ENCODE results near the gene ARMCX4. TPM values are rescaled to one million over a fixed set of nuclear protein-coding genes. Genes with fewer than 3 reads are reported as not detected.

ARMCX4 gene
- total RNA-seq, 1 experiment from 2014 or later, result 14.5 TPM

GRCh38 chrX:101450085-101450484, 35.2 kb upstream of the ARMCX4 start:
- Mint-ChIP-seq H3K4me3 (no peak overlapping the region), H3K9me3 (no peaks in the 10 kb centered on the region), H3K4me1 (no peaks in the 10 kb centered on the region), H3K36me3 (no peaks in the 10 kb centered on the region), H3K27ac (no peak overlapping the region), H3K27me3 (ENCODE audit: low read depth) (no peaks in the 10 kb centered on the region)
- ChIA-PET POLR2A (no interaction called here), CTCF (no interaction called here)
- TF ChIP-seq NR2C2 (CRISPR knock-in tag; IDR thresholded peaks at IDR 0.05), result no peak
- TF ChIP-seq E2F5 (CRISPR knock-in tag; IDR thresholded peaks at IDR 0.05), result no peak
- TF ChIP-seq ZNF416 (CRISPR knock-in tag; IDR thresholded peaks at IDR 0.05), result no peak
- TF ChIP-seq, protein P1, sequence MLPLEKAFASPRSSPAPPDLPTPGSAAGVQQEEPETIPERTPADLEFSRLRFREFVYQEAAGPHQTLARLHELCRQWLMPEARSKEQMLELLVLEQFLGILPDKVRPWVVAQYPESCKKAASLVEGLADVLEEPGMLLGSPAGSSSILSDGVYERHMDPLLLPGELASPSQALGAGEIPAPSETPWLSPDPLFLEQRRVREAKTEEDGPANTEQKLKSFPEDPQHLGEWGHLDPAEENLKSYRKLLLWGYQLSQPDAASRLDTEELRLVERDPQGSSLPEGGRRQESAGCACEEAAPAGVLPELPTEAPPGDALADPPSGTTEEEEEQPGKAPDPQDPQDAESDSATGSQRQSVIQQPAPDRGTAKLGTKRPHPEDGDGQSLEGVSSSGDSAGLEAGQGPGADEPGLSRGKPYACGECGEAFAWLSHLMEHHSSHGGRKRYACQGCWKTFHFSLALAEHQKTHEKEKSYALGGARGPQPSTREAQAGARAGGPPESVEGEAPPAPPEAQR (CRISPR knock-in tag; IDR thresholded peaks at IDR 0.05), result no peak
- no peak for TF ChIP-seq FOXP4 (CRISPR knock-in tag; IDR thresholded peaks at IDR 0.05)
- TF ChIP-seq GRHL2 (CRISPR knock-in tag; IDR thresholded peaks at IDR 0.05; ENCODE audit: insufficient replicate concordance, severe bottlenecking), result no peak
- TF ChIP-seq, protein P2, sequence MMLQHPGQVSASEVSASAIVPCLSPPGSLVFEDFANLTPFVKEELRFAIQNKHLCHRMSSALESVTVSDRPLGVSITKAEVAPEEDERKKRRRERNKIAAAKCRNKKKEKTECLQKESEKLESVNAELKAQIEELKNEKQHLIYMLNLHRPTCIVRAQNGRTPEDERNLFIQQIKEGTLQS (CRISPR knock-in tag; conservative IDR thresholded peaks at IDR 0.05), result no peak
- TF ChIP-seq JUN (CRISPR knock-in tag; IDR thresholded peaks at IDR 0.05), result no peak
- TF ChIP-seq, protein P3, sequence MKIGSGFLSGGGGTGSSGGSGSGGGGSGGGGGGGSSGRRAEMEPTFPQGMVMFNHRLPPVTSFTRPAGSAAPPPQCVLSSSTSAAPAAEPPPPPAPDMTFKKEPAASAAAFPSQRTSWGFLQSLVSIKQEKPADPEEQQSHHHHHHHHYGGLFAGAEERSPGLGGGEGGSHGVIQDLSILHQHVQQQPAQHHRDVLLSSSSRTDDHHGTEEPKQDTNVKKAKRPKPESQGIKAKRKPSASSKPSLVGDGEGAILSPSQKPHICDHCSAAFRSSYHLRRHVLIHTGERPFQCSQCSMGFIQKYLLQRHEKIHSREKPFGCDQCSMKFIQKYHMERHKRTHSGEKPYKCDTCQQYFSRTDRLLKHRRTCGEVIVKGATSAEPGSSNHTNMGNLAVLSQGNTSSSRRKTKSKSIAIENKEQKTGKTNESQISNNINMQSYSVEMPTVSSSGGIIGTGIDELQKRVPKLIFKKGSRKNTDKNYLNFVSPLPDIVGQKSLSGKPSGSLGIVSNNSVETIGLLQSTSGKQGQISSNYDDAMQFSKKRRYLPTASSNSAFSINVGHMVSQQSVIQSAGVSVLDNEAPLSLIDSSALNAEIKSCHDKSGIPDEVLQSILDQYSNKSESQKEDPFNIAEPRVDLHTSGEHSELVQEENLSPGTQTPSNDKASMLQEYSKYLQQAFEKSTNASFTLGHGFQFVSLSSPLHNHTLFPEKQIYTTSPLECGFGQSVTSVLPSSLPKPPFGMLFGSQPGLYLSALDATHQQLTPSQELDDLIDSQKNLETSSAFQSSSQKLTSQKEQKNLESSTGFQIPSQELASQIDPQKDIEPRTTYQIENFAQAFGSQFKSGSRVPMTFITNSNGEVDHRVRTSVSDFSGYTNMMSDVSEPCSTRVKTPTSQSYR (CRISPR knock-in tag; IDR thresholded peaks at IDR 0.05), result no peak
- TF ChIP-seq ERG (CRISPR knock-in tag; IDR thresholded peaks at IDR 0.05), result no peak
- TF ChIP-seq FOXJ3 (CRISPR knock-in tag; IDR thresholded peaks at IDR 0.05; ENCODE audit: borderline replicate concordance), result no peak
- TF ChIP-seq, protein P4, sequence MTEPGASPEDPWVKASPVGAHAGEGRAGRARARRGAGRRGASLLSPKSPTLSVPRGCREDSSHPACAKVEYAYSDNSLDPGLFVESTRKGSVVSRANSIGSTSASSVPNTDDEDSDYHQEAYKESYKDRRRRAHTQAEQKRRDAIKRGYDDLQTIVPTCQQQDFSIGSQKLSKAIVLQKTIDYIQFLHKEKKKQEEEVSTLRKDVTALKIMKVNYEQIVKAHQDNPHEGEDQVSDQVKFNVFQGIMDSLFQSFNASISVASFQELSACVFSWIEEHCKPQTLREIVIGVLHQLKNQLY (CRISPR knock-in tag; IDR thresholded peaks at IDR 0.05), result no peak
- TF ChIP-seq, protein P5, sequence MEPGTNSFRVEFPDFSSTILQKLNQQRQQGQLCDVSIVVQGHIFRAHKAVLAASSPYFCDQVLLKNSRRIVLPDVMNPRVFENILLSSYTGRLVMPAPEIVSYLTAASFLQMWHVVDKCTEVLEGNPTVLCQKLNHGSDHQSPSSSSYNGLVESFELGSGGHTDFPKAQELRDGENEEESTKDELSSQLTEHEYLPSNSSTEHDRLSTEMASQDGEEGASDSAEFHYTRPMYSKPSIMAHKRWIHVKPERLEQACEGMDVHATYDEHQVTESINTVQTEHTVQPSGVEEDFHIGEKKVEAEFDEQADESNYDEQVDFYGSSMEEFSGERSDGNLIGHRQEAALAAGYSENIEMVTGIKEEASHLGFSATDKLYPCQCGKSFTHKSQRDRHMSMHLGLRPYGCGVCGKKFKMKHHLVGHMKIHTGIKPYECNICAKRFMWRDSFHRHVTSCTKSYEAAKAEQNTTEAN (CRISPR knock-in tag; IDR thresholded peaks at IDR 0.05), result no peak
- TF ChIP-seq JAZF1 (CRISPR knock-in tag; IDR thresholded peaks at IDR 0.05), result no peak
- TF ChIP-seq ETV6 (CRISPR knock-in tag; IDR thresholded peaks at IDR 0.05), result no peak
- DNase-seq (ENCODE audit: low spot score), result no peak
- ATAC-seq, result no peak

Measured in WTC11 (cell line).